ENCODE measurements around the gene NUP210.

Gene NUP210

GRCh38 chr3:13281507-13282357 lies 138.4 kb downstream of the NUP210 start:
- H3K27me3 ChIP-seq (ENCODE audit: control insufficient read depth, insufficient read depth, low read length), result peaks cover 7% of the 10 kb centered on the region; the same call in 1 of the 2 replicates
- H3K9me3 ChIP-seq (ENCODE audit: control insufficient read depth, insufficient read depth, low read length), result no peaks in the 10 kb centered on the region
- H3K4me3 ChIP-seq (ENCODE audit: low read length), result peak overlapping the region; percentile 39
- no peaks in the 10 kb centered on the region for H3K36me3 ChIP-seq (ENCODE audit: control insufficient read depth, insufficient read depth, low read length)
- no CpG with 5 or more reads among the region's 47 CpGs for WGBS (ENCODE audit: insufficient coverage, insufficient read length)
- no peak for DNase-seq (ENCODE audit: low read depth, low spot score)
- H3K4me1 ChIP-seq (ENCODE audit: control insufficient read depth, insufficient read depth, low read length), result peaks cover 4% of the 10 kb centered on the region; the same call in 1 of the 2 replicates
- H3K27ac ChIP-seq (ENCODE audit: low read length), result no peak overlapping the region

- no peak overlapping the region for H3K4me3 ChIP-seq (ENCODE audit: low read length)
- no peak for DNase-seq (ENCODE audit: low read depth, low spot score)
- WGBS (ENCODE audit: insufficient coverage, insufficient read length), result no CpG with 5 or more reads among the region's 19 CpGs
- no peak overlapping the region for H3K27ac ChIP-seq (ENCODE audit: low read length)
- H3K4me1 ChIP-seq (ENCODE audit: control insufficient read depth, insufficient read depth, low read length), result peaks cover 4% of the 10 kb centered on the region; the same call in 1 of the 2 replicates
- H3K36me3 ChIP-seq (ENCODE audit: control insufficient read depth, insufficient read depth, low read length), result no peaks in the 10 kb centered on the region
- peaks cover 7% of the 10 kb centered on the region; the same call in 1 of the 2 replicates for H3K27me3 ChIP-seq (ENCODE audit: control insufficient read depth, insufficient read depth, low read length)
- no peaks in the 10 kb centered on the region for H3K9me3 ChIP-seq (ENCODE audit: control insufficient read depth, insufficient read depth, low read length)
These were observed 139.2 kb downstream of the NUP210 start for GRCh38 chr3:13280811-13281506.

GRCh38 chr3:13280122-13280790 lies 139.9 kb downstream of the NUP210 start:
- H3K27me3 ChIP-seq (ENCODE audit: control insufficient read depth, insufficient read depth, low read length), result peaks cover 7% of the 10 kb centered on the region; the same call in 1 of the 2 replicates
- no peaks in the 10 kb centered on the region for H3K36me3 ChIP-seq (ENCODE audit: control insufficient read depth, insufficient read depth, low read length)
- no peak overlapping the region for H3K27ac ChIP-seq (ENCODE audit: low read length)
- no peak overlapping the region for H3K4me3 ChIP-seq (ENCODE audit: low read length)
- peaks cover 4% of the 10 kb centered on the region; the same call in 1 of the 2 replicates for H3K4me1 ChIP-seq (ENCODE audit: control insufficient read depth, insufficient read depth, low read length)
- no CpG with 5 or more reads among the region's 8 CpGs for WGBS (ENCODE audit: insufficient coverage, insufficient read length)
- H3K9me3 ChIP-seq (ENCODE audit: control insufficient read depth, insufficient read depth, low read length), result no peaks in the 10 kb centered on the region
- DNase-seq (ENCODE audit: low read depth, low spot score), result no peak

- Histone ChIP-seq H3K27ac (ENCODE audit: low read length) (no peak overlapping the region), H3K4me1 (ENCODE audit: control insufficient read depth, insufficient read depth, low read length) (peaks cover 4% of the 10 kb centered on the region; the same call in 1 of the 2 replicates), H3K4me3 (ENCODE audit: low read length) (no peak overlapping the region), H3K27me3 (ENCODE audit: control insufficient read depth, insufficient read depth, low read length) (peaks cover 7% of the 10 kb centered on the region; the same call in 1 of the 2 replicates), H3K36me3 (ENCODE audit: control insufficient read depth, insufficient read depth, low read length) (no peaks in the 10 kb centered on the region), H3K9me3 (ENCODE audit: control insufficient read depth, insufficient read depth, low read length) (no peaks in the 10 kb centered on the region)
- WGBS (ENCODE audit: insufficient coverage, insufficient read length), result no CpG with 5 or more reads among the region's 6 CpGs
- no peak for DNase-seq (ENCODE audit: low read depth, low spot score)
These were observed 140.6 kb downstream of the NUP210 start for GRCh38 chr3:13279532-13279910.

- peaks cover 4% of the 10 kb centered on the region; the same call in 1 of the 2 replicates for H3K4me1 ChIP-seq (ENCODE audit: control insufficient read depth, insufficient read depth, low read length)
- H3K9me3 ChIP-seq (ENCODE audit: control insufficient read depth, insufficient read depth, low read length), result no peaks in the 10 kb centered on the region
- H3K4me3 ChIP-seq (ENCODE audit: low read length), result no peak overlapping the region
- WGBS (ENCODE audit: insufficient coverage, insufficient read length), result no CpG with 5 or more reads among the region's 9 CpGs
- no peak for DNase-seq (ENCODE audit: low read depth, low spot score)
- H3K36me3 ChIP-seq (ENCODE audit: control insufficient read depth, insufficient read depth, low read length), result no peaks in the 10 kb centered on the region
- peaks cover 6% of the 10 kb centered on the region; the same call in 1 of the 2 replicates for H3K27me3 ChIP-seq (ENCODE audit: control insufficient read depth, insufficient read depth, low read length)
- no peak overlapping the region for H3K27ac ChIP-seq (ENCODE audit: low read length)
These were observed 141.2 kb downstream of the NUP210 start for GRCh38 chr3:13278783-13279531.

- DNase-seq (ENCODE audit: low read depth, low spot score), result no peak
- no peak overlapping the region for H3K4me3 ChIP-seq (ENCODE audit: low read length)
- H3K27me3 ChIP-seq (ENCODE audit: control insufficient read depth, insufficient read depth, low read length), result peaks cover 5% of the 10 kb centered on the region; the same call in 1 of the 2 replicates
- H3K9me3 ChIP-seq (ENCODE audit: control insufficient read depth, insufficient read depth, low read length), result no peaks in the 10 kb centered on the region
- H3K27ac ChIP-seq (ENCODE audit: low read length), result no peak overlapping the region
- no peaks in the 10 kb centered on the region for H3K36me3 ChIP-seq (ENCODE audit: control insufficient read depth, insufficient read depth, low read length)
- H3K4me1 ChIP-seq (ENCODE audit: control insufficient read depth, insufficient read depth, low read length), result peaks cover 4% of the 10 kb centered on the region; the same call in 1 of the 2 replicates
- WGBS (ENCODE audit: insufficient coverage, insufficient read length), result no CpG with 5 or more reads among the region's 17 CpGs
These were observed 142.1 kb downstream of the NUP210 start for GRCh38 chr3:13277860-13278531.

- H3K27ac ChIP-seq (ENCODE audit: low read length), result no peak overlapping the region
- no CpG with 5 or more reads among the region's 16 CpGs for WGBS (ENCODE audit: insufficient coverage, insufficient read length)
- no peaks in the 10 kb centered on the region for H3K36me3 ChIP-seq (ENCODE audit: control insufficient read depth, insufficient read depth, low read length)
- DNase-seq (ENCODE audit: low read depth, low spot score), result no peak
- no peak overlapping the region for H3K4me3 ChIP-seq (ENCODE audit: low read length)
- peaks cover 4% of the 10 kb centered on the region; the same call in 1 of the 2 replicates for H3K27me3 ChIP-seq (ENCODE audit: control insufficient read depth, insufficient read depth, low read length)
- H3K4me1 ChIP-seq (ENCODE audit: control insufficient read depth, insufficient read depth, low read length), result peaks cover 4% of the 10 kb centered on the region; the same call in 1 of the 2 replicates
- H3K9me3 ChIP-seq (ENCODE audit: control insufficient read depth, insufficient read depth, low read length), result no peaks in the 10 kb centered on the region
These were observed 142.8 kb downstream of the NUP210 start for GRCh38 chr3:13277196-13277813.

GRCh38 chr3:13276438-13277195 lies 143.5 kb downstream of the NUP210 start:
- Histone ChIP-seq H3K4me3 (ENCODE audit: low read length) (no peak overlapping the region), H3K36me3 (ENCODE audit: control insufficient read depth, insufficient read depth, low read length) (no peaks in the 10 kb centered on the region), H3K27ac (ENCODE audit: low read length) (no peak overlapping the region), H3K4me1 (ENCODE audit: control insufficient read depth, insufficient read depth, low read length) (peaks cover 3% of the 10 kb centered on the region; the same call in 1 of the 2 replicates), H3K9me3 (ENCODE audit: control insufficient read depth, insufficient read depth, low read length) (no peaks in the 10 kb centered on the region), H3K27me3 (ENCODE audit: control insufficient read depth, insufficient read depth, low read length) (no peaks in the 10 kb centered on the region; the same call in 1 of the 2 replicates)
- WGBS (ENCODE audit: insufficient coverage, insufficient read length), result no CpG with 5 or more reads among the region's 14 CpGs
- DNase-seq (ENCODE audit: low read depth, low spot score), result no peak

All from iPS DF 6.9 (cell line).